K562 (cell line): ENCODE data around the gene ERVH48-1. TPM values are rescaled to one million over a fixed set of nuclear protein-coding genes. Genes with fewer than 3 reads are reported as not detected.

ENCODE experiments used
- E2F1 ChIP-seq: sonication (generic); formaldehyde crosslinking; IDR thresholded peaks from 2 replicates; pipeline ENCODE4 v1.8.1; 2023; ENCODE audit warnings: mild to moderate bottlenecking, missing genetic modification reagents, moderate library complexity
- ELF1 ChIP-seq: fragments of 200-800 bp; sonication (Bioruptor generic); IDR thresholded peaks from 2 replicates; pipeline ENCODE4 v1.6.1; 2016; ENCODE audit warnings: missing genetic modification characterization, missing compliant biosample characterization
- ETV5 ChIP-seq: sonication (generic); formaldehyde crosslinking; IDR thresholded peaks from 2 replicates; pipeline ENCODE4 v1.4.0; 2020; ENCODE audit warnings: low read depth, mild to moderate bottlenecking, missing genetic modification reagents
- FOXK2 ChIP-seq, 2 experiments: fragments of 450-650 bp; IDR thresholded peaks in 1 of 2; conservative IDR thresholded peaks in 1 of 2; 2 replicates each; pipeline ENCODE4 v1.6.1; 2016; ENCODE audit warnings: low read depth in 2 of 2, mild to moderate bottlenecking in 1 of 2
- GMEB1 ChIP-seq: fragments of 250-450 bp; sonication (Bioruptor Pico); IDR thresholded peaks from 2 replicates; pipeline ENCODE4 v1.4.0; 2020; ENCODE audit warnings: mild to moderate bottlenecking
- HDAC2 ChIP-seq: fragments of 450-650 bp; IDR thresholded peaks from 2 replicates; pipeline ENCODE4 v1.6.1; 2016; ENCODE audit warnings: mild to moderate bottlenecking
- MITF ChIP-seq: IDR thresholded peaks from 2 replicates; pipeline ENCODE4 v1.6.1; 2014; ENCODE audit warnings: antibody characterized with exemption
- MXD1 ChIP-seq: fragments of 250-450 bp; sonication (Bioruptor Pico); IDR thresholded peaks from 2 replicates; pipeline ENCODE4 v1.8.0; 2021; ENCODE audit warnings: borderline replicate concordance, mild to moderate bottlenecking, moderate library complexity; ENCODE audit not compliant: poor library complexity, severe bottlenecking
- POLR2G ChIP-seq: fragments of 200-400 bp; formaldehyde crosslinking; IDR thresholded peaks from 2 replicates; pipeline ENCODE4 v1.6.1; 2017; ENCODE audit warnings: low read depth, mild to moderate bottlenecking, antibody characterized with exemption, low read length, moderate library complexity
- U2AF2 ChIP-seq: fragments of 200-400 bp; formaldehyde crosslinking; optimal IDR thresholded peaks from 2 replicates; pipeline ENCODE3; 2017; ENCODE audit warnings: low read depth, mild to moderate bottlenecking, low read length
- USF2 ChIP-seq: sonication (generic); formaldehyde crosslinking; IDR thresholded peaks from 2 replicates; pipeline ENCODE4 v1.5.0; 2020; ENCODE audit warnings: missing genetic modification reagents
- ZBTB11 ChIP-seq, 3 experiments: fragments of 200-800 bp in 1 of 3; fragments of 250-450 bp in 1 of 3; fragments of 450-650 bp in 1 of 3; sonication (Bioruptor Pico) in 1 of 3; sonication (Bioruptor generic) in 1 of 3; formaldehyde crosslinking in 1 of 3; IDR thresholded peaks; 2 replicates each; pipeline versions ENCODE4 v1.6.1 to v1.8.0; 2016 to 2022; ENCODE audit warnings: mild to moderate bottlenecking in 2 of 3, missing genetic modification characterization in 2 of 3, missing compliant biosample characterization in 1 of 3, moderate library complexity in 1 of 3
- ZNF121 ChIP-seq: sonication (generic); formaldehyde crosslinking; conservative IDR thresholded peaks from 2 replicates; pipeline ENCODE4 v1.8.0; 2022; ENCODE audit warnings: missing genetic modification reagents
- ZNF354B ChIP-seq: fragments of 250-450 bp; sonication (Bioruptor Pico); IDR thresholded peaks from 2 replicates; pipeline ENCODE4 v1.4.0; 2020
- ZNF695 ChIP-seq: fragments of 450-650 bp; formaldehyde crosslinking; IDR thresholded peaks from 2 replicates; pipeline ENCODE4 v1.4.0; 2020; ENCODE audit warnings: mild to moderate bottlenecking, moderate library complexity
- polyA plus RNA-seq, 8 experiments: library from polyadenylated mRNA; depleted of rRNA in 4 of 8; stranded (reverse) in 5 of 8; unstranded in 3 of 8; fragments of >200 nt; fragmentation: Nextera tagmentation in 2 of 8; fragmentation: Illumina TruSeq in 1 of 8; extraction: Ambion mirVana in 2 of 8; extraction: Trizol in 1 of 8; gene quantifications; 2 replicates each; pipeline versions ENCODE4 v1.2.1 to v1.2.3, GENCODE V29; 2011 to 2014; ENCODE audit warnings: inconsistent platforms in 1 of 8, missing spikeins in 1 of 8
- total RNA-seq, 7 experiments: library from RNA; depleted of rRNA in 6 of 7; stranded (reverse); fragments of >200 nt in 6 of 7; fragmentation: Illumina TruSeq in 2 of 7; extraction: Trizol in 2 of 7; gene quantifications; 2 replicates each; pipeline versions ENCODE4 v1.2.1 to v1.2.3, GENCODE V29; 2011 to 2021; ENCODE audit warnings: low replicate concordance in 1 of 7

The ERVH48-1 gene
- total and polyA plus RNA-seq, 9 of the 15 experiments (the other 6 are each of a cell fraction or from before 2014, with no cell fraction given) = 0.08 to 0.49 (median 0.16) TPM; not detected in 3

- TF ChIP-seq MITF (no peak), ELF1 (tag) (peak; percentile 98), USF2 (peak; percentile 98), ZBTB11 (CRISPR knock-in tag; IDR thresholded peaks at IDR 0.05) (peak; percentile 87 to 95 (median 87)), MXD1 (peak; percentile 100), ZNF695 (CRISPR knock-in tag) (no peak), POLR2G (peak; percentile 97), ETV5 (CRISPR knock-in tag) (peak; percentile 92), GMEB1 (CRISPR knock-in tag) (peak; percentile 92), ZNF121 (CRISPR knock-in tag) (no peak), ZNF354B (CRISPR knock-in tag) (no peak), FOXK2 (conservative IDR thresholded peaks at IDR 0.05 in 1 of 2, IDR thresholded peaks at IDR 0.05 in 1 of 2; ENCODE audit: low read depth in 2 of 2) (peak; percentile 94 to 95), HDAC2 (peak; percentile 98), E2F1 (CRISPR knock-in tag) (peak; percentile 72), U2AF2 (no peak)
These were observed 46.2 kb downstream of the ERVH48-1 start, which contains the start of gene WDR4 (continued) for GRCh38 chr21:42878993-42879787.
